Measurements from ENCODE around the gene MAGI2. TPM values are rescaled to one million over a fixed set of nuclear protein-coding genes. Genes with fewer than 3 reads are reported as not detected.

The MAGI2 gene
- total RNA-seq, 2 donors from 2014 or later = 3.9 to 10.5 TPM

DNA sequence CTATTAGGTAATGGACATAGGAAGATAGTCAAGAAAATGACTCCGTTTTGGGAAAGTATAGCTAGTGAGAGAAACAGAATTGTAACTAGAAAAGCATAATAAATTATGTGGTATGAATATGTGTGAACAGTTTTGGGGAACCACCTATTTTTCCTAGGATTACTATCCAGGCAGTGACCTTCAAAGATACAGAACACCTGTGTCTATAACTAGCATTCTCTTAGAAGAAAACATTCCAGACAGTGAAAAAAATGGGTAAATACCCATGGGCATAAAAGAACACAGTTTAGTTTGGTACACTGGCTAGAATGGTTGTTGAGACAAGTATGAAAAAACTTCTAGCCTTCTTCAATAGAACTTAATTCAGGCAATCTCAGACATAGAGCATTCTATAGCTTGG, 690.8 kb downstream of the MAGI2 start:
- Histone ChIP-seq H3K36me3 (replicated peaks in 1 of 2; ENCODE audit: insufficient read depth in 1 of 2, low read depth in 2 of 2) (no peaks in the 10 kb centered on the region), H3K27me3 (no peaks in the 10 kb centered on the region), H3K27ac (peak overlapping the region in 3 of 4 donors; percentile 33 to 56 (median 33)), H3K9me3 (no peaks in the 10 kb centered on the region), H3K4me3 (no peak overlapping the region), H3K4me1 (peaks cover 43% of the 10 kb centered on the region)
- ATAC-seq (peak; percentile 77), DNase-seq (no peak)
- 25 to 39% methylated on average over 1 of the region's 1 CpG for WGBS, 2 donors
- intact Hi-C loops (cut with DNase I) = no loop called here
- no peak for TF ChIP-seq CTCF (IDR thresholded peaks at IDR 0.05)
- TF ChIP-seq POLR2A (IDR thresholded peaks at IDR 0.05) = no peak

DNA sequence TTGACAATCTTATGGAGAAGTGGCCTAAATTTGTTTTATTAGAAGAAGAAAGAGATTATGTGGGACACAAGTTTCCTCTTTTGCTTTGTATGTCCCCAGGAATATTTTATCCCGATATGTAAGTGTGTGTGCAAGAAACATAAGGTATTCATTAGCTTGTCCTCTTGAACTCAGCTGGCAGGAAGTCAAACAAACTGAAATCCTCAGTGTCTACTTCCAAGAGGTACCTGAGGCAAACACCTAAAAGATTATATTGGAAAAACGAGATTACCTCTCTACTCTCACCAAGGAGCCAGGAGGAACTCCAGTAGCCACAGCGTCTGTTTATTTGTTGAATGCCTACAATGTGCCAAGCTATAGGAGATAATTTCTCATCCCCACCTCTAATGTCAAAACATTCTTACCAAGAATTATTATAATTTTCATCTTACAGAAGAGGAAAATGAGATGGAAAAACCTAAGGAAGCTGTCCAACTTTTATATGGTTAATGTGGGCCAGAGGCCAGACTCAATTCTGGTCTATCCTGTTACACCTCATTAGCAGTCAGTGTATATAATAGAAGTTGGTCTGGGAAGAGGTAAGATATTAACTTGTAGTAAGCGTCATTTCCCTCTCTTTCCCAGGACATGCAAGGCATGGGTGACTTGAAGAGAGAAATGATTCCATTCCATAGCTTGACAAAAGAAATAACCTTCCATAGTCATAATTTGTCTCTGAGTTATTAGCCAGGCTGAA, 692.7 kb downstream of the MAGI2 start:
- Histone ChIP-seq H3K27ac (peak overlapping the region in 3 of 4 donors; percentile 25 to 54 (median 33)), H3K4me1 (peaks cover 43% of the 10 kb centered on the region), H3K36me3 (replicated peaks in 1 of 2; ENCODE audit: insufficient read depth in 1 of 2, low read depth in 2 of 2) (no peaks in the 10 kb centered on the region), H3K4me3 (no peak overlapping the region), H3K9me3 (no peaks in the 10 kb centered on the region), H3K27me3 (no peaks in the 10 kb centered on the region)
- ATAC-seq (peak; percentile 69), DNase-seq (peak in 1 of 4 donors; percentile 57)
- no peak for TF ChIP-seq POLR2A (IDR thresholded peaks at IDR 0.05)
- no peak for TF ChIP-seq CTCF (IDR thresholded peaks at IDR 0.05)
- 4 to 19% methylated on average over 4 of the region's 4 CpGs for WGBS, 2 donors
- intact Hi-C loops (cut with DNase I) = no loop called here

DNA sequence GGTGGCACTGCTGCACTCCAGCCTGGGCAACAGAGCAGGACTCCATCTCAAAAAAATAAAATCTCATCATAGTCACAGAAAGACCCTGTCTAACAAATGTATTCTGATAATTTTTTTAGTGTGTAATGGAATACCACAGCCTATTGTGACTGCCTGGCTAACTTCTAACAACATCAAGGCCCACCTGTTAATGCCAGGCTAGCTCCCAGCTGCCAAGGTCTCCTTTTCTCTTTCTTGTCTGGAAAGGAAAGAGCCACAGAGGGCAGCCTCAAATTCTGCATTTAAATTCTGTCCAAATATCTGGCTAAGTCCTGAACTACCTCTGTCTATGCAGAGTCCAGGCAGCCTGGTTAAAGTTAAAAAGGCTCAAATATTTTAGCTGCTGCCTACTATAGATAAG, 700.9 kb downstream of the MAGI2 start:
- Histone ChIP-seq H3K4me3 (no peak overlapping the region), H3K4me1 (peaks cover 21% of the 10 kb centered on the region), H3K27me3 (no peaks in the 10 kb centered on the region), H3K9me3 (no peaks in the 10 kb centered on the region), H3K36me3 (replicated peaks in 1 of 2; ENCODE audit: insufficient read depth in 1 of 2, low read depth in 2 of 2) (no peaks in the 10 kb centered on the region), H3K27ac (no peak overlapping the region)
- intact Hi-C loops (cut with DNase I) = no loop called here
- DNase-seq = no peak
- ATAC-seq = no peak
- TF ChIP-seq POLR2A (IDR thresholded peaks at IDR 0.05) (no peak), CTCF (IDR thresholded peaks at IDR 0.05) (no peak)

- TF ChIP-seq POLR2A (IDR thresholded peaks at IDR 0.05) = no peak
- TF ChIP-seq CTCF (IDR thresholded peaks at IDR 0.05) = no peak
- intact Hi-C loops (cut with DNase I) = no loop called here
- WGBS, 2 donors = 48 to 50% methylated on average over 4 of the region's 4 CpGs
- Histone ChIP-seq H3K4me3 (no peak overlapping the region), H3K9me3 (no peaks in the 10 kb centered on the region), H3K27me3 (no peaks in the 10 kb centered on the region), H3K4me1 (peaks cover 24% of the 10 kb centered on the region), H3K36me3 (replicated peaks in 1 of 2; ENCODE audit: insufficient read depth in 1 of 2, low read depth in 2 of 2) (no peaks in the 10 kb centered on the region), H3K27ac (no peak overlapping the region)
- no peak for ATAC-seq
- DNase-seq = no peak
Observed at GRCh38 chr7:78751253-78751652, 702.2 kb downstream of the MAGI2 start.

Data from body of pancreas (tissue), 4 donors.